HUES48 (cell line): ENCODE data around the gene QRSL1.
"Not testable (repeated sequence)": the region's sequence is repeated elsewhere in the genome, so short reads cannot be mapped to it uniquely, and the experiment has no call there.

Source experiments
- H3K27ac ChIP-seq: one replicate; pipeline ENCODE4 v1.7.0; 2013; ENCODE audit warnings: low read depth, low read length, inconsistent platforms
- H3K27me3 ChIP-seq: 2 replicates; pipeline ENCODE4 v1.6.1; 2013; ENCODE audit warnings: mild to moderate bottlenecking, low read length; ENCODE audit not compliant: control insufficient read depth, insufficient read depth
- H3K36me3 ChIP-seq: 2 replicates; pipeline ENCODE4 v1.6.1; 2013; ENCODE audit warnings: low read length; ENCODE audit not compliant: control insufficient read depth, insufficient read depth
- H3K4me1 ChIP-seq: 2 replicates; pipeline ENCODE4 v1.6.1; 2013; ENCODE audit warnings: mild to moderate bottlenecking, low read length; ENCODE audit not compliant: control insufficient read depth, insufficient read depth
- H3K4me3 ChIP-seq: 2 replicates; pipeline ENCODE4 v1.5.1; 2013; ENCODE audit warnings: mild to moderate bottlenecking, low read depth, low read length
- H3K9ac ChIP-seq: 2 replicates; pipeline ENCODE4 v1.6.1; 2013; ENCODE audit warnings: mild to moderate bottlenecking, low read depth, low read length, moderate library complexity
- H3K9me3 ChIP-seq: 2 replicates; pipeline ENCODE4 v1.6.1; 2013; ENCODE audit warnings: low read length; ENCODE audit not compliant: control insufficient read depth, insufficient read depth

QRSL1 gene

GRCh38 chr6:106677282-106677681, 47.9 kb downstream of the QRSL1 start:
- Histone ChIP-seq H3K9ac (no peak overlapping the region), H3K4me1 (peaks cover 7% of the 10 kb centered on the region), H3K27me3 (no peaks in the 10 kb centered on the region), H3K4me3 (no peak overlapping the region), H3K27ac (no peak overlapping the region), H3K36me3 (no peaks in the 10 kb centered on the region), H3K9me3 (no peaks in the 10 kb centered on the region)

GRCh38 chr6:106684011-106684410, 54.6 kb downstream of the QRSL1 start:
- Histone ChIP-seq H3K27ac (no peak overlapping the region), H3K27me3 (no peaks in the 10 kb centered on the region), H3K4me3 (no peak overlapping the region), H3K36me3 (no peaks in the 10 kb centered on the region), H3K9ac (no peak overlapping the region), H3K9me3 (no peaks in the 10 kb centered on the region), H3K4me1 (peaks cover 12% of the 10 kb centered on the region; the same call in 1 of the 2 replicates)

- Histone ChIP-seq H3K9ac (no peak overlapping the region), H3K4me1 (peaks cover 12% of the 10 kb centered on the region; the same call in 1 of the 2 replicates), H3K9me3 (no peaks in the 10 kb centered on the region), H3K27me3 (no peaks in the 10 kb centered on the region), H3K27ac (no peak overlapping the region), H3K4me3 (no peak overlapping the region), H3K36me3 (no peaks in the 10 kb centered on the region)
These were observed 56.5 kb downstream of the QRSL1 start for GRCh38 chr6:106685833-106686232.

- Histone ChIP-seq H3K9me3 (no peaks in the 10 kb centered on the region), H3K4me1 (peaks cover 36% of the 10 kb centered on the region), H3K4me3 (no peak overlapping the region), H3K27ac (no peak overlapping the region), H3K9ac (no peak overlapping the region), H3K36me3 (no peaks in the 10 kb centered on the region), H3K27me3 (no peaks in the 10 kb centered on the region)
These were observed 59.0 kb downstream of the QRSL1 start for GRCh38 chr6:106688177-106688951.

- Histone ChIP-seq H3K9ac (no peak overlapping the region), H3K36me3 (no peaks in the 10 kb centered on the region), H3K4me3 (0 out of 2 replicates have a peak overlapping the region, but pooled peaks have one; percentile 6), H3K9me3 (no peaks in the 10 kb centered on the region), H3K4me1 (peaks cover 41% of the 10 kb centered on the region), H3K27ac (peak overlapping the region; percentile 94), H3K27me3 (no peaks in the 10 kb centered on the region)
These were observed 62.9 kb downstream of the QRSL1 start for GRCh38 chr6:106692112-106692818.

- Histone ChIP-seq H3K27me3 (no peaks in the 10 kb centered on the region), H3K27ac (peak overlapping the region; percentile 94), H3K4me1 (peaks cover 35% of the 10 kb centered on the region), H3K36me3 (no peaks in the 10 kb centered on the region), H3K9ac (no peak overlapping the region), H3K9me3 (no peaks in the 10 kb centered on the region), H3K4me3 (no peak overlapping the region)
These were observed 63.4 kb downstream of the QRSL1 start for GRCh38 chr6:106692819-106693208.

- Histone ChIP-seq H3K4me1 (peaks cover 29% of the 10 kb centered on the region), H3K9ac (no peak overlapping the region)
These were observed 64.0 kb downstream of the QRSL1 start for GRCh38 chr6:106693418-106693817.

GRCh38 chr6:106694343-106694742, 65.0 kb downstream of the QRSL1 start:
- H3K27me3 ChIP-seq, result no peaks in the 10 kb centered on the region

More at GRCh38 chr6:106693418-106693817, 64.0 kb downstream of the QRSL1 start:
- H3K4me3 ChIP-seq, result no peak overlapping the region
- no peaks in the 10 kb centered on the region for H3K36me3 ChIP-seq
- peak overlapping the region; percentile 94 for H3K27ac ChIP-seq
- H3K27me3 ChIP-seq, result no peaks in the 10 kb centered on the region
- no peaks in the 10 kb centered on the region for H3K9me3 ChIP-seq

GRCh38 chr6:106700581-106700980, 71.2 kb downstream of the QRSL1 start:
- Histone ChIP-seq H3K27me3 (no peaks in the 10 kb centered on the region), H3K36me3 (no peaks in the 10 kb centered on the region), H3K4me3 (no peak overlapping the region), H3K9me3 (peaks cover 6% of the 10 kb centered on the region), H3K9ac (no peak overlapping the region), H3K4me1 (peaks cover 11% of the 10 kb centered on the region), H3K27ac (no peak overlapping the region)

More at GRCh38 chr6:106694343-106694742, 65.0 kb downstream of the QRSL1 start:
- H3K9ac ChIP-seq, result no peak overlapping the region
- no peaks in the 10 kb centered on the region for H3K9me3 ChIP-seq
- H3K4me3 ChIP-seq, result no peak overlapping the region
- peaks cover 29% of the 10 kb centered on the region for H3K4me1 ChIP-seq
- no peak overlapping the region for H3K27ac ChIP-seq
- no peaks in the 10 kb centered on the region for H3K36me3 ChIP-seq

GRCh38 chr6:106701201-106701600, 71.8 kb downstream of the QRSL1 start:
- not testable (repeated sequence) for H3K4me3 ChIP-seq, H3K27ac ChIP-seq
- H3K4me1 ChIP-seq, result peaks cover 11% of the 10 kb centered on the region

GRCh38 chr6:106702046-106702445, 72.7 kb downstream of the QRSL1 start:
- no peak overlapping the region for H3K9ac ChIP-seq
- H3K27ac ChIP-seq, result no peak overlapping the region

More at GRCh38 chr6:106701201-106701600, 71.8 kb downstream of the QRSL1 start:
- not testable (repeated sequence) for H3K36me3 ChIP-seq, H3K9ac ChIP-seq, H3K27me3 ChIP-seq
- H3K9me3 ChIP-seq, result peaks cover 12% of the 10 kb centered on the region

More at GRCh38 chr6:106702046-106702445, 72.7 kb downstream of the QRSL1 start:
- no peak overlapping the region for H3K4me3 ChIP-seq
- no peaks in the 10 kb centered on the region for H3K27me3 ChIP-seq
- H3K9me3 ChIP-seq, result peaks cover 12% of the 10 kb centered on the region
- peaks cover 11% of the 10 kb centered on the region for H3K4me1 ChIP-seq
- no peaks in the 10 kb centered on the region for H3K36me3 ChIP-seq
